CD4-positive, alpha-beta T cell (primary cell): ENCODE measurements around the gene THADA. TPM values are rescaled to one million over a fixed set of nuclear protein-coding genes. Genes with fewer than 3 reads are reported as not detected.
A peak's percentile ranks its signal among the peaks of the same experiment; 100 is the strongest.
"Not testable (repeated sequence)": the region's sequence is repeated elsewhere in the genome, so short reads cannot be mapped to it uniquely, and the experiment has no call there.

Source experiments
- ATAC-seq: fragments of 200-7000 bp; cut with Tn5 transposase; one replicate; pipeline ENCODE4 v1.10.0; 2022; ENCODE audit warnings: mild to moderate bottlenecking; ENCODE audit not compliant: poor library complexity
- CTCF ChIA-PET: fragments of 350-600 bp; sonication (Branson Sonifier 250); formaldehyde crosslinking; loops from one replicate; lab custom pipeline; 2021; ENCODE audit warnings: antibody characterized with exemption, inconsistent platforms; lab: Charles Lee
- POLR2A ChIA-PET: fragments of 350-600 bp; sonication (Branson Sonifier 250); formaldehyde crosslinking; loops from one replicate; lab custom pipeline; 2021; ENCODE audit warnings: antibody characterized with exemption, inconsistent platforms; lab: Charles Lee
- DNase-seq, 14 experiments: peaks; one replicate each; pipeline ENCODE4 v3.0.0-alpha.2; 2013 to 2020; ENCODE audit warnings: mixed read lengths in 2 of 14
- H3K27ac ChIP-seq, 2 donors: one replicate each; pipeline versions ENCODE4 v1.5.1 to v1.7.0; 2013; ENCODE audit warnings: low read length in 2 of 2, low read depth in 1 of 2, mild to moderate bottlenecking in 1 of 2
- H3K27me3 ChIP-seq, 2 experiments: 1 replicate in 1 of 2; 2 replicates in 1 of 2; pipeline versions ENCODE4 v1.6.1 to v1.7.0; 2013; ENCODE audit warnings: low read length in 2 of 2, control low read depth in 1 of 2, mild to moderate bottlenecking in 1 of 2, moderate library complexity in 1 of 2; ENCODE audit not compliant: insufficient read depth in 2 of 2, control insufficient read depth in 1 of 2
- H3K36me3 ChIP-seq: one replicate; pipeline ENCODE4 v1.6.1; 2013; ENCODE audit warnings: low read length, control low read depth; ENCODE audit not compliant: insufficient read depth
- H3K4me1 ChIP-seq: one replicate; pipeline ENCODE4 v1.6.1; 2013; ENCODE audit warnings: low read length, control low read depth; ENCODE audit not compliant: insufficient read depth
- H3K4me3 ChIP-seq: one replicate; pipeline ENCODE4 v1.5.1; 2013; ENCODE audit warnings: mild to moderate bottlenecking, low read length, moderate library complexity
- H3K9me3 ChIP-seq, 2 experiments: 1 replicate in 1 of 2; 2 replicates in 1 of 2; pipeline versions ENCODE4 v1.6.1 to v1.7.0; 2013; ENCODE audit warnings: low read length in 2 of 2, mild to moderate bottlenecking in 2 of 2, control low read depth in 1 of 2, moderate library complexity in 1 of 2; ENCODE audit not compliant: control insufficient read depth in 1 of 2, insufficient read depth in 1 of 2
- H3K27ac Mint-ChIP-seq: one replicate; pipeline ENCODE4 v1.8.0; 2020; ENCODE audit warnings: mixed read lengths
- H3K27me3 Mint-ChIP-seq: one replicate; pipeline ENCODE4 v1.8.0; 2021; ENCODE audit warnings: mixed read lengths
- H3K36me3 Mint-ChIP-seq: one replicate; pipeline ENCODE4 v1.8.0; 2021; ENCODE audit warnings: low read depth, mixed read lengths
- H3K4me1 Mint-ChIP-seq: one replicate; pipeline ENCODE4 v1.8.0; 2021; ENCODE audit warnings: low read depth, mixed read lengths
- H3K4me3 Mint-ChIP-seq: one replicate; pipeline ENCODE4 v1.8.0; 2020; ENCODE audit warnings: mild to moderate bottlenecking, mixed read lengths
- H3K9me3 Mint-ChIP-seq: one replicate; pipeline ENCODE4 v1.8.0; 2020; ENCODE audit warnings: mixed read lengths
- CTCF ChIP-seq: fragments of 200-600 bp; IDR thresholded peaks from one replicate; pipeline ENCODE4 v1.8.0; 2022; ENCODE audit warnings: antibody characterized with exemption, mild to moderate bottlenecking
- intact Hi-C, 2 experiments: fragments of 100-400 bp; cut with DNase I in 1 of 2; cut with micrococcal nuclease in 1 of 2; formaldehyde crosslinking; loops; one replicate each; pipeline versions ENCODE4 v1.15.1 to v1.9.0; 2023 to 2025; cut with DNase I, micrococcal nuclease
- total RNA-seq, 174 experiments: library from RNA in 2 of 174; stranded (reverse) in 2 of 174; gene quantifications; one replicate each; pipeline ENCODE4 v1.2.3 and lab custom pipeline; 2021 to 2026

THADA gene
- total RNA-seq, 2 experiments from 2014 or later = 29.3 to 32.9 TPM

- peaks cover 29% of the 10 kb centered on the region for H3K4me1 Mint-ChIP-seq
- CTCF ChIA-PET = no interaction called here
These were observed 61.3 kb downstream of the THADA start for GRCh38 chr2:43534569-43534968.

GRCh38 chr2:43532572-43532971 lies 63.3 kb downstream of the THADA start:
- H3K4me1 Mint-ChIP-seq = peaks cover 15% of the 10 kb centered on the region
- intact Hi-C loops, POLR2A ChIA-PET, H3K27me3 Mint-ChIP-seq, ATAC-seq, H3K36me3 ChIP-seq, H3K4me1 ChIP-seq, CTCF ChIA-PET, H3K4me3 ChIP-seq, H3K4me3 Mint-ChIP-seq, H3K27ac ChIP-seq, DNase-seq, H3K9me3 Mint-ChIP-seq, H3K27ac Mint-ChIP-seq, H3K9me3 ChIP-seq, H3K27me3 ChIP-seq: not testable (repeated sequence)
- H3K36me3 Mint-ChIP-seq = peaks cover 59% of the 10 kb centered on the region

More at GRCh38 chr2:43534569-43534968, 61.3 kb downstream of the THADA start:
- H3K4me3 Mint-ChIP-seq = no peak overlapping the region
- POLR2A ChIA-PET = no interaction called here
- Histone ChIP-seq H3K27me3 (no peaks in the 10 kb centered on the region), H3K4me1 (peaks cover 3% of the 10 kb centered on the region), H3K36me3 (peaks cover 9% of the 10 kb centered on the region), H3K27ac (no peak overlapping the region), H3K9me3 (no peaks in the 10 kb centered on the region), H3K4me3 (no peak overlapping the region)
- TF ChIP-seq CTCF = no peak
- peak overlapping the region; percentile 42 for H3K27ac Mint-ChIP-seq
- intact Hi-C loops = no loop called here
- no peak for DNase-seq
- no peaks in the 10 kb centered on the region for H3K9me3 Mint-ChIP-seq
- no peak for ATAC-seq
- no peaks in the 10 kb centered on the region for H3K27me3 Mint-ChIP-seq
- peaks cover 69% of the 10 kb centered on the region for H3K36me3 Mint-ChIP-seq

GRCh38 chr2:43531251-43531650 lies 64.6 kb downstream of the THADA start:
- Histone ChIP-seq H3K27me3 (no peaks in the 10 kb centered on the region), H3K36me3 (peaks cover 8% of the 10 kb centered on the region), H3K27ac (no peak overlapping the region), H3K4me3 (no peak overlapping the region), H3K9me3 (no peaks in the 10 kb centered on the region), H3K4me1 (no peaks in the 10 kb centered on the region)
- peaks cover 3% of the 10 kb centered on the region for H3K9me3 Mint-ChIP-seq
- ATAC-seq (no peak), DNase-seq (no peak)
- peaks cover 6% of the 10 kb centered on the region for H3K4me1 Mint-ChIP-seq
- intact Hi-C loops = no loop called here
- H3K27ac Mint-ChIP-seq = no peak overlapping the region
- H3K4me3 Mint-ChIP-seq = no peak overlapping the region
- H3K36me3 Mint-ChIP-seq = peaks cover 61% of the 10 kb centered on the region
- H3K27me3 Mint-ChIP-seq = no peaks in the 10 kb centered on the region
- POLR2A ChIA-PET = no interaction called here
- TF ChIP-seq CTCF = no peak
- CTCF ChIA-PET = no interaction called here

GRCh38 chr2:43526994-43527393 lies 68.8 kb downstream of the THADA start:
- H3K27me3 Mint-ChIP-seq = no peaks in the 10 kb centered on the region
- H3K27ac Mint-ChIP-seq = no peak overlapping the region
- H3K9me3 Mint-ChIP-seq = peaks cover 10% of the 10 kb centered on the region
- ChIA-PET CTCF (no interaction called here), POLR2A (interaction anchor here (0.6 kb wide), 1 partner anchor 212 kb away, joined by 3 read pairs; no protein-coding TSS in a partner anchor)
- Histone ChIP-seq H3K27ac (no peak overlapping the region), H3K9me3 (no peaks in the 10 kb centered on the region), H3K27me3 (no peaks in the 10 kb centered on the region), H3K4me3 (no peak overlapping the region), H3K4me1 (no peaks in the 10 kb centered on the region), H3K36me3 (peaks cover 8% of the 10 kb centered on the region)
- no peak for TF ChIP-seq CTCF
- intact Hi-C loops = no loop called here
- H3K36me3 Mint-ChIP-seq = peaks cover 62% of the 10 kb centered on the region
- H3K4me3 Mint-ChIP-seq = no peak overlapping the region
- DNase-seq = no peak
- H3K4me1 Mint-ChIP-seq = peaks cover 22% of the 10 kb centered on the region
- no peak for ATAC-seq
